Gastrocnemius medialis (tissue), 4 donors: ENCODE data around the gene AKR7A3. TPM values are rescaled to one million over a fixed set of nuclear protein-coding genes. Genes with fewer than 3 reads are reported as not detected.

Experiments
- ATAC-seq, 2 donors: fragments of 150-250 bp; one replicate each; pipeline ENCODE4 v1.9.1; 2016
- DNase-seq, 2 donors: peaks; one replicate each; pipeline ENCODE4 v3.0.0-alpha.2; 2019
- H3K27ac ChIP-seq, 4 donors: fragments of 200-600 bp; sonication (generic); 1 replicate in 1 of 4; 2 replicates in 3 of 4; pipeline ENCODE4 v1.5.1; 2016 to 2018; ENCODE audit warnings: mild to moderate bottlenecking in 2 of 4, moderate library complexity in 1 of 4
- H3K27me3 ChIP-seq, 3 donors: fragments of 200-600 bp; sonication (generic) in 2 of 3; 1 replicate in 1 of 3; 2 replicates in 2 of 3; pipeline versions ENCODE4 v1.5.1 to v1.6.0; 2016 to 2019; ENCODE audit warnings: mild to moderate bottlenecking in 1 of 3, moderate library complexity in 1 of 3
- H3K36me3 ChIP-seq, 2 donors: fragments of 200-600 bp; sonication (generic) in 1 of 2; one replicate each; pipeline ENCODE4 v1.5.1; 2017 to 2018
- H3K4me1 ChIP-seq, 2 donors: fragments of 200-600 bp; sonication (generic) in 1 of 2; one replicate each; pipeline ENCODE4 v1.5.1; 2016 to 2017; ENCODE audit warnings: mild to moderate bottlenecking in 2 of 2
- H3K4me3 ChIP-seq, 4 donors: fragments of 200-600 bp; sonication (generic) in 3 of 4; 1 replicate in 1 of 4; 2 replicates in 3 of 4; pipeline ENCODE4 v1.5.1; 2016 to 2019; ENCODE audit warnings: mild to moderate bottlenecking in 2 of 4
- H3K9me3 ChIP-seq, 3 donors: fragments of 200-600 bp; sonication (generic) in 2 of 3; 1 replicate in 1 of 3; 2 replicates in 2 of 3; pipeline ENCODE4 v1.5.1; 2016 to 2019
- POLR2A ChIP-seq, 2 donors: fragments of 450-650 bp; IDR thresholded peaks; one replicate each; pipeline ENCODE4 v1.6.1; 2017; ENCODE audit warnings: antibody characterized with exemption in 2 of 2, mild to moderate bottlenecking in 2 of 2, moderate library complexity in 2 of 2
- in situ Hi-C, 4 donors: fragments of 200-750 bp; cut with MboI; loops; one replicate each; pipeline versions ENCODE4 v1.15.0 to v1.8.0; 2017; ENCODE audit warnings: low sequenced_read_pairs in 4 of 4
- intact Hi-C: fragments of 100-400 bp; cut with DNase I; formaldehyde crosslinking; loops from one replicate; pipeline ENCODE4 v1.15.1; 2023; ENCODE audit warnings: low total_unique reads
- total RNA-seq, 4 donors: library from RNA; depleted of rRNA; stranded (reverse); fragments of >200 nt; gene quantifications; one replicate each; pipeline versions ENCODE4 v1.1.0 to v1.2.3, GENCODE V29; 2016
- TF ChIP-seq, protein P1 (sequence below), 5 experiments: fragments of 450-650 bp in 3 of 5; fragments of 200-600 bp in 2 of 5; sonication (generic) in 2 of 5; IDR thresholded peaks in 4 of 5; conservative IDR thresholded peaks in 1 of 5; 1 replicate in 4 of 5; 2 replicates in 1 of 5; pipeline ENCODE4 v1.5.1; 2016 to 2019; ENCODE audit warnings: antibody characterized with exemption in 5 of 5, mild to moderate bottlenecking in 3 of 5, moderate library complexity in 3 of 5

The AKR7A3 gene
- total RNA-seq, 4 donors from 2014 or later = 0.17 to 0.61 (median 0.32) TPM

DNA sequence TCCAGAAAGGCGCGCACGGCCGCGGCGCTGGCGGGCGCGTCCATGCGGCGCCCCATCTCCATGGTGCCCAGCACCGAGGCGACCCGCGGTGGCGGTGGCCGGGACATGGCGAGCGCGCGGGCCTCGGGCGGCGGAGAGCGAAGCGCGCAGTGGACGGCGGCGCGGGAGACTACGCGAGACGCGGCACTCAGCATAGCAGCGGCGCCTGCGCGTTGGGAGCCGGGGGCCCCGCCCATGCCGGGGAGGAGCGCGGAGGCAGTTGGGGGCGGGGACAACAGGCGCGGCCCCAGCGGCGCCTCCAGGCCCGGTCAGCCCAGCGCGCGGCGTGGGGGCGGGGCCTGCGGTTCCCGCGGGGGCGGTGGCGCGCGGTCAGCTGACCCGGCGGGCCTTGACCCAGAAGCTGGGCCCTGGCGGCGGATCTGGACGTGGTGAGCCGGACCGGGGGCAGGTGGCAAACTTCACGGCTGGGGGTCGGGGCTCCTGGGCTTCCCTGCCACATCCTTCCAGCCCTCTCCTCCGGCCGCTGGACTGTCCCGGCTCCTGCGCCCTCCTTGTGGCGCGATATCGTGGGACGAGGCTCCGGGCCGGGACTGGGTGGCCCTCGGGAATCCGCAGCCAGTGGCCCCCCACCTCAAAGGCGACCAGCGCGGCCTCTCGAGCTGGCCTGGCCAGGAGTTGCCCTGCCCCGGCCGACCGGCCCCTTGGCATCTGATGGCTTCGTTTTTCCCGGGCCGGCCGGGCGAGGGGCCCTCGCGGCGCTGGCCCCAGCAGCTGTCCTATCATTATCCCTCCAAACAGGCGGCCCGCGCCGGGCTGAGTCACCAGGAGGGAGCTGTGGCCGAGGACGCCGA, 23.6 kb upstream of the AKR7A3 start, which contains the start of the genes AKR7A2 and SLC66A1:
TSS of gene AKR7A2 (minus strand) at position 214 of the 851 bp plus-strand sequence. CDS start at position 194, 20 bp downstream.
TSS of gene SLC66A1 (plus strand) at position 396 of the 851 bp plus-strand sequence. CDS start 5,352 bp downstream, outside the sequence.
- intact Hi-C loops = loop anchor here (2.0 to 10.0 kb wide), 3 partner anchors 60 to 343 kb away; partner anchors contain the start of genes EMC1 and MRTO4

DNA sequence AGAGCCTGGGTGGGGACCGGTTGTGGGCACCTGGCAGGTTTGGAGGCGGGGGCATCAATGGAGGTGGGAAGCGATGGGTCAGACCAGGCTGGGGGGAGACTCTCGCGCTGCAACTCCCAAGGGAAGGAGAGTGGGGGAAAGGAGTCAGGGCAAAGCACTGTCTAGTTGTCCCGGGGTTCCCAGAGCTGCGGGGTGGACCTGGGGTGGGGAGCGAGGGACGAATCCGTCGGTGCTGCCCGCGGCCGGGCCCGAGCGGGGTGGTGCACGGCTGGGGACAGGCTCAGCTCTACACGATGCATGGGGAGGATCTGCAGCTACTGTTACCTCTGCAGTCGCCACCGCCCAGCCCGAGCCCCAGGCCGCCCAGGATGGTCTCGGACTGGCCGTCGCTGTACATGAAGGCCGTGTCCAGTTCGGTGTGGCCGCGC, 22.9 kb upstream of the AKR7A3 start:
- intact Hi-C loops = loop anchor here (5.0 to 10.0 kb wide), 2 partner anchors 59 to 343 kb away; partner anchors contain the start of genes EMC1 and MRTO4
- Histone ChIP-seq H3K27me3 (no peaks in the 10 kb centered on the region), H3K4me3 (peak overlapping the region; percentile 69 to 97 (median 80)), H3K4me1 (peaks cover 19 to 20% of the 10 kb centered on the region in 2 donors), H3K36me3 (peaks cover 0 to 20% of the 10 kb centered on the region in 2 donors), H3K27ac (peak overlapping the region; percentile 63 to 97 (median 84)), H3K9me3 (no peaks in the 10 kb centered on the region)
- DNase-seq (peak in 1 of 2 donors; percentile 41), ATAC-seq (peak; percentile 48 to 50)
- in situ Hi-C loops = no loop called here
- no peak for TF ChIP-seq POLR2A (IDR thresholded peaks at IDR 0.05)
- TF ChIP-seq, protein P1, sequence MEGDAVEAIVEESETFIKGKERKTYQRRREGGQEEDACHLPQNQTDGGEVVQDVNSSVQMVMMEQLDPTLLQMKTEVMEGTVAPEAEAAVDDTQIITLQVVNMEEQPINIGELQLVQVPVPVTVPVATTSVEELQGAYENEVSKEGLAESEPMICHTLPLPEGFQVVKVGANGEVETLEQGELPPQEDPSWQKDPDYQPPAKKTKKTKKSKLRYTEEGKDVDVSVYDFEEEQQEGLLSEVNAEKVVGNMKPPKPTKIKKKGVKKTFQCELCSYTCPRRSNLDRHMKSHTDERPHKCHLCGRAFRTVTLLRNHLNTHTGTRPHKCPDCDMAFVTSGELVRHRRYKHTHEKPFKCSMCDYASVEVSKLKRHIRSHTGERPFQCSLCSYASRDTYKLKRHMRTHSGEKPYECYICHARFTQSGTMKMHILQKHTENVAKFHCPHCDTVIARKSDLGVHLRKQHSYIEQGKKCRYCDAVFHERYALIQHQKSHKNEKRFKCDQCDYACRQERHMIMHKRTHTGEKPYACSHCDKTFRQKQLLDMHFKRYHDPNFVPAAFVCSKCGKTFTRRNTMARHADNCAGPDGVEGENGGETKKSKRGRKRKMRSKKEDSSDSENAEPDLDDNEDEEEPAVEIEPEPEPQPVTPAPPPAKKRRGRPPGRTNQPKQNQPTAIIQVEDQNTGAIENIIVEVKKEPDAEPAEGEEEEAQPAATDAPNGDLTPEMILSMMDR (IDR thresholded peaks at IDR 0.05 in 4 of 5, conservative IDR thresholded peaks at IDR 0.05 in 1 of 5) = no peak

More for the DNA sequence above, 23.6 kb upstream of the AKR7A3 start, which contains the start of the genes AKR7A2 and SLC66A1:
- ATAC-seq (peak; percentile 87 to 91), DNase-seq (peak; percentile 85 to 92)
- H3K27ac ChIP-seq = peak within 1 kb of the TSS; percentile 93 to 97 (median 96)
- peaks cover 19 to 20% of the 10 kb centered on the region in 2 donors for H3K4me1 ChIP-seq
- H3K4me3 ChIP-seq = peak within 1 kb of the TSS; percentile 79 to 97 (median 87)
- no peaks in the 10 kb centered on the region for H3K27me3 ChIP-seq
- H3K36me3 ChIP-seq = peaks cover 0 to 14% of the 10 kb centered on the region in 2 donors
- no peaks in the 10 kb centered on the region for H3K9me3 ChIP-seq
- TF ChIP-seq, protein P1 (IDR thresholded peaks at IDR 0.05 in 4 of 5, conservative IDR thresholded peaks at IDR 0.05 in 1 of 5) = peak; percentile 13 to 36 (median 17)
- TF ChIP-seq POLR2A (IDR thresholded peaks at IDR 0.05) = peak; percentile 91 to 92
- in situ Hi-C loops = no loop called here

DNA sequence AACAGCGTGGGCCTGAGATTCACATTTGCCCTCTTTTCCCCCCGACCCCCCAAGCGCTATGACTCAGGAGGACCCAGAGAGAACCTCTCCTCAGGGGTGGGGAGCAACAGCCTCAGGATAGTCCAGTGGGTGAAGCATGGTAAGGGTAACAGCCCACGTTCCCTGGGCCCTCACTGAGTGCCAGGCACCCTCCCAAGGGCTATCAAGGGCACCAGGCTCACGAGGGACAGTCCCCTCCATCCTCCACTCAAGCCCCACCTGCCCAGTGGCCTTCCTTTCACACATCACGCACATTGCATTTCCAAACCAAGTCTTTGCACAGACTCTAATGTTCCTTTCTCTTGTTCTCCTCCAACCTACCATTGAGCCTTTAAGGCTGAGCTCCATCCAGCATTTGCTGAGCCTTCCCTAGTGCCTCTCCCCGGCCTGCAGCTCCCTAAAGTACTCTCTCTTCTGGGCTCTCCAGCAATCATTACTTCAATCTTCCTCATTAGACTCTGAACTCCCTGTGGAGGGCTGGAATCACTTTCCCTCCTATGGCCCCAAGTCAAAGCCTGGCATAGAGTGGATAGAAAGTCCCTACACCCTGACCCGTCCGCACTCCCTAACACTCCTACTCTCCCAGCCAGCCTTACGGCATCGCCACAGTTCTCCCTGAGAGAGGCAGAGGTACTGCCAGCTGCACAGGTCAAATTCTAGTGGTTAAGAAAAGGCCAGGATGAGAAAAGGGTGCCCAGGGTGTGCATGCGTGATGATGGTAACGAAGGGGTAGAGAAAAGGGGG, 22.3 kb upstream of the AKR7A3 start:
- DNase-seq = no peak
- Histone ChIP-seq H3K27ac (peak overlapping the region; percentile 63 to 97 (median 84)), H3K9me3 (no peaks in the 10 kb centered on the region), H3K4me1 (peaks cover 19 to 20% of the 10 kb centered on the region in 2 donors), H3K36me3 (peaks cover 0 to 27% of the 10 kb centered on the region in 2 donors), H3K4me3 (peak overlapping the region; percentile 69 to 97 (median 80)), H3K27me3 (no peaks in the 10 kb centered on the region)
- in situ Hi-C loops (no loop called here), intact Hi-C loops (loop anchor here (5.0 to 10.0 kb wide), 2 partner anchors 59 to 344 kb away; partner anchors contain the start of genes EMC1 and MRTO4)
- ATAC-seq = no peak
- TF ChIP-seq POLR2A (IDR thresholded peaks at IDR 0.05) = no peak
- TF ChIP-seq, protein P1 (IDR thresholded peaks at IDR 0.05 in 4 of 5, conservative IDR thresholded peaks at IDR 0.05 in 1 of 5) = no peak

DNA sequence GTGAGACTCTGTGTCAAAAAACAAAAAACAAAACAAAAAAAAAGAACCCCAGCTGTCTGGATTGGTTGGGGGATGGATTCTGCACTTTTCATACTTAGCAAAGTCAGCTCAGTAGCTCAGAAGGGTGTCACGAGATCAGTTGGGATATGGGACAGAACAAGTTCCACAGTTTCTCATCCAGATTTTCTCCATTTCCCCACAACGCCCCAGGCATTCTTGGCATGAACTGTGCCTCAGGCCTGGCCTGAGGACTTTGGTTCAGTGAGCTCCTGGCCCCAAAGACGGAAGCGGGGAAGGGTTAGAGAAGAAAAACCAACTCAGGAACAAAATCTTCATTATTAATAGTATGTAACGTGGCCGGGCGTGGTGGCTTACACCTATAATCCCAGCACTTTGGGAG, 21.5 kb upstream of the AKR7A3 start:
- H3K36me3 ChIP-seq = peaks cover 0 to 35% of the 10 kb centered on the region in 2 donors
- TF ChIP-seq, protein P1 (IDR thresholded peaks at IDR 0.05 in 4 of 5, conservative IDR thresholded peaks at IDR 0.05 in 1 of 5) = no peak
- no peak for TF ChIP-seq POLR2A (IDR thresholded peaks at IDR 0.05)
- H3K4me1 ChIP-seq = peaks cover 19 to 20% of the 10 kb centered on the region in 2 donors
- intact Hi-C loops (loop anchor here (5.0 to 10.0 kb wide), 2 partner anchors 58 to 345 kb away; partner anchors contain the start of genes EMC1 and MRTO4), in situ Hi-C loops (no loop called here)
- no peaks in the 10 kb centered on the region for H3K27me3 ChIP-seq
- no peak for ATAC-seq
- H3K27ac ChIP-seq = no peak overlapping the region
- no peak overlapping the region for H3K4me3 ChIP-seq
- no peak for DNase-seq
- H3K9me3 ChIP-seq = no peaks in the 10 kb centered on the region
